GM12892 (cell line): Measurements from ENCODE around the gene SYNE1.
"Not testable (repeated sequence)": the region's sequence is repeated elsewhere in the genome, so short reads cannot be mapped to it uniquely, and the experiment has no call there.

Source experiments
- POLR2A ChIP-seq: IDR thresholded peaks from 2 replicates; pipeline ENCODE4 v1.6.1; 2011; ENCODE audit warnings: low read depth, low read length, control low read depth
- POLR2AphosphoS5 ChIP-seq: IDR thresholded peaks from 2 replicates; pipeline ENCODE4 v1.6.1; 2011; ENCODE audit warnings: low read depth, low read length, control low read depth

DNA sequence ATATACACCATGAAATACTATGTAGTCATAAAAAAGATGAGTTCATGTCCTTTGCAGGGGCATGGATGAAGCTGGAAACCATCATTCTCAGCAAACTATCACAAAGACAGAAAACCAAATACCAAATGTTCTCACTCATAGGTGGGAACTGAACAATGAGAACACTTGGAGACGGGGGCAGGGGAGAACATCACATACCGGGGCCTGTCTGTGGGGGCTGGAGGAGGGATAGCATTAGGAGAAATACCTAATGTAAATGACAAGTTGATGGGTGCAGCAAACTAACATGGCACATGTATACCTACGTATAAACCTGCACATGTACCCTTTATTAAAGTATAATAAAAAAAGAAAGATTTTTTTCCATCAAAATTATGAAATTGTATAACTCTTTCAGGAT lies 22.4 kb downstream of the SYNE1 start:
- not testable (repeated sequence) for TF ChIP-seq POLR2A, POLR2AphosphoS5
